ENCODE measurements around the gene UPK2. TPM values are rescaled to one million over a fixed set of nuclear protein-coding genes. Genes with fewer than 3 reads are reported as not detected.

Gene UPK2
- polyA plus RNA-seq, 1 of the 3 experiments (the other 2 are of a cell fraction) = 0.15 TPM

DNA sequence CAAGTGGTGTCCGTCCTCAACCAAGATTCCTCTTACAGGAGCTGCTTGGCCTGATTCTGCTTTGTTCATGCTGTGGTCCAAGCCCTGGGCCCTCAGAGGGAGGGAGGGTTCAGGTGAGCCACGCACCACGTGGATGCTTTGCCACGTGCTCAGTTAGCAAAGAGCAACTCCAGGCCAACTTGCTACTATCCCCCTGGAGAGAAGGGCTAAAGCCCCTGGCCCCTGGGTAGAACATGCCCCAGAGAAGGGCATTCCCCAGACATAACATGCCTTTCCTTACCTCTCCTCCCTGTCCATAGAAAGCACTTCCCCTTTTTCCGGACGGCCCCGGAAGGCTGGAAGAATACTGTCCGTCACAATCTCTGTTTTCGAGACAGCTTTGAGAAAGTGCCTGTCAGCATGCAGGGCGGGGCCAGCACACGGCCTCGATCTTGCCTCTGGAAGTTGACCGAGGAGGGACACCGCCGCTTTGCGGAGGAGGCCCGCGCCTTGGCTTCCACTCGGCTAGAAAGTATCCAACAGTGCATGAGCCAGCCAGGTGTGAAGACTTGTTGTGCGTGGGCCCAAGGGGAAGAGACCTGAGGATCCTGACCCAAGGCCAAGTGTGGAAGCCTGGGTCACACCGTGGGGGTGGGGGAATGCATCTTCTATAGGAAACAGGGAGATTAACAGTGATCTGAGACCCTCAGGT is 24.2 kb downstream of the UPK2 start:
- TF ChIP-seq FOXM1 (IDR thresholded peaks at IDR 0.05; ENCODE audit: low read depth) = no peak
- TF ChIP-seq, protein P1, sequence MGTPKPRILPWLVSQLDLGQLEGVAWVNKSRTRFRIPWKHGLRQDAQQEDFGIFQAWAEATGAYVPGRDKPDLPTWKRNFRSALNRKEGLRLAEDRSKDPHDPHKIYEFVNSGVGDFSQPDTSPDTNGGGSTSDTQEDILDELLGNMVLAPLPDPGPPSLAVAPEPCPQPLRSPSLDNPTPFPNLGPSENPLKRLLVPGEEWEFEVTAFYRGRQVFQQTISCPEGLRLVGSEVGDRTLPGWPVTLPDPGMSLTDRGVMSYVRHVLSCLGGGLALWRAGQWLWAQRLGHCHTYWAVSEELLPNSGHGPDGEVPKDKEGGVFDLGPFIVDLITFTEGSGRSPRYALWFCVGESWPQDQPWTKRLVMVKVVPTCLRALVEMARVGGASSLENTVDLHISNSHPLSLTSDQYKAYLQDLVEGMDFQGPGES (IDR thresholded peaks at IDR 0.05; ENCODE audit: low read depth, low read length) = no peak
- TF ChIP-seq, protein P2, sequence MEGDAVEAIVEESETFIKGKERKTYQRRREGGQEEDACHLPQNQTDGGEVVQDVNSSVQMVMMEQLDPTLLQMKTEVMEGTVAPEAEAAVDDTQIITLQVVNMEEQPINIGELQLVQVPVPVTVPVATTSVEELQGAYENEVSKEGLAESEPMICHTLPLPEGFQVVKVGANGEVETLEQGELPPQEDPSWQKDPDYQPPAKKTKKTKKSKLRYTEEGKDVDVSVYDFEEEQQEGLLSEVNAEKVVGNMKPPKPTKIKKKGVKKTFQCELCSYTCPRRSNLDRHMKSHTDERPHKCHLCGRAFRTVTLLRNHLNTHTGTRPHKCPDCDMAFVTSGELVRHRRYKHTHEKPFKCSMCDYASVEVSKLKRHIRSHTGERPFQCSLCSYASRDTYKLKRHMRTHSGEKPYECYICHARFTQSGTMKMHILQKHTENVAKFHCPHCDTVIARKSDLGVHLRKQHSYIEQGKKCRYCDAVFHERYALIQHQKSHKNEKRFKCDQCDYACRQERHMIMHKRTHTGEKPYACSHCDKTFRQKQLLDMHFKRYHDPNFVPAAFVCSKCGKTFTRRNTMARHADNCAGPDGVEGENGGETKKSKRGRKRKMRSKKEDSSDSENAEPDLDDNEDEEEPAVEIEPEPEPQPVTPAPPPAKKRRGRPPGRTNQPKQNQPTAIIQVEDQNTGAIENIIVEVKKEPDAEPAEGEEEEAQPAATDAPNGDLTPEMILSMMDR (IDR thresholded peaks at IDR 0.05) = no peak
- TF ChIP-seq NRF1 (IDR thresholded peaks at IDR 0.05; ENCODE audit: low read depth, low read length) = no peak
- TF ChIP-seq GATA2 (CRISPR knock-in tag; IDR thresholded peaks at IDR 0.05) = no peak
- TF ChIP-seq TAF1 (IDR thresholded peaks at IDR 0.05; ENCODE audit: borderline replicate concordance, low read depth, low read length) = no peak
- no peak for TF ChIP-seq POLR2AphosphoS5 (IDR thresholded peaks at IDR 0.05; ENCODE audit: low read depth, low read length)
- TF ChIP-seq RXRA (IDR thresholded peaks at IDR 0.05; ENCODE audit: borderline replicate concordance, low read depth) = no peak
- TF ChIP-seq, protein P3, sequence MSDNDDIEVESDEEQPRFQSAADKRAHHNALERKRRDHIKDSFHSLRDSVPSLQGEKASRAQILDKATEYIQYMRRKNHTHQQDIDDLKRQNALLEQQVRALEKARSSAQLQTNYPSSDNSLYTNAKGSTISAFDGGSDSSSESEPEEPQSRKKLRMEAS (IDR thresholded peaks at IDR 0.05; ENCODE audit: low read depth) = no peak
- no peak for TF ChIP-seq CHD2 (IDR thresholded peaks at IDR 0.05; ENCODE audit: low read length, partially characterized antibody)
- TF ChIP-seq, protein P4, sequence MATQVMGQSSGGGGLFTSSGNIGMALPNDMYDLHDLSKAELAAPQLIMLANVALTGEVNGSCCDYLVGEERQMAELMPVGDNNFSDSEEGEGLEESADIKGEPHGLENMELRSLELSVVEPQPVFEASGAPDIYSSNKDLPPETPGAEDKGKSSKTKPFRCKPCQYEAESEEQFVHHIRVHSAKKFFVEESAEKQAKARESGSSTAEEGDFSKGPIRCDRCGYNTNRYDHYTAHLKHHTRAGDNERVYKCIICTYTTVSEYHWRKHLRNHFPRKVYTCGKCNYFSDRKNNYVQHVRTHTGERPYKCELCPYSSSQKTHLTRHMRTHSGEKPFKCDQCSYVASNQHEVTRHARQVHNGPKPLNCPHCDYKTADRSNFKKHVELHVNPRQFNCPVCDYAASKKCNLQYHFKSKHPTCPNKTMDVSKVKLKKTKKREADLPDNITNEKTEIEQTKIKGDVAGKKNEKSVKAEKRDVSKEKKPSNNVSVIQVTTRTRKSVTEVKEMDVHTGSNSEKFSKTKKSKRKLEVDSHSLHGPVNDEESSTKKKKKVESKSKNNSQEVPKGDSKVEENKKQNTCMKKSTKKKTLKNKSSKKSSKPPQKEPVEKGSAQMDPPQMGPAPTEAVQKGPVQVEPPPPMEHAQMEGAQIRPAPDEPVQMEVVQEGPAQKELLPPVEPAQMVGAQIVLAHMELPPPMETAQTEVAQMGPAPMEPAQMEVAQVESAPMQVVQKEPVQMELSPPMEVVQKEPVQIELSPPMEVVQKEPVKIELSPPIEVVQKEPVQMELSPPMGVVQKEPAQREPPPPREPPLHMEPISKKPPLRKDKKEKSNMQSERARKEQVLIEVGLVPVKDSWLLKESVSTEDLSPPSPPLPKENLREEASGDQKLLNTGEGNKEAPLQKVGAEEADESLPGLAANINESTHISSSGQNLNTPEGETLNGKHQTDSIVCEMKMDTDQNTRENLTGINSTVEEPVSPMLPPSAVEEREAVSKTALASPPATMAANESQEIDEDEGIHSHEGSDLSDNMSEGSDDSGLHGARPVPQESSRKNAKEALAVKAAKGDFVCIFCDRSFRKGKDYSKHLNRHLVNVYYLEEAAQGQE (IDR thresholded peaks at IDR 0.05; ENCODE audit: low read depth, low read length) = no peak
- TF ChIP-seq RFX5 (IDR thresholded peaks at IDR 0.05; ENCODE audit: low read length) = no peak
- TF ChIP-seq, protein P5, sequence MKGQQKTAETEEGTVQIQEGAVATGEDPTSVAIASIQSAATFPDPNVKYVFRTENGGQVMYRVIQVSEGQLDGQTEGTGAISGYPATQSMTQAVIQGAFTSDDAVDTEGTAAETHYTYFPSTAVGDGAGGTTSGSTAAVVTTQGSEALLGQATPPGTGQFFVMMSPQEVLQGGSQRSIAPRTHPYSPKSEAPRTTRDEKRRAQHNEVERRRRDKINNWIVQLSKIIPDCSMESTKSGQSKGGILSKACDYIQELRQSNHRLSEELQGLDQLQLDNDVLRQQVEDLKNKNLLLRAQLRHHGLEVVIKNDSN (IDR thresholded peaks at IDR 0.05; ENCODE audit: borderline replicate concordance, low read depth) = no peak
- TF ChIP-seq, protein P6, sequence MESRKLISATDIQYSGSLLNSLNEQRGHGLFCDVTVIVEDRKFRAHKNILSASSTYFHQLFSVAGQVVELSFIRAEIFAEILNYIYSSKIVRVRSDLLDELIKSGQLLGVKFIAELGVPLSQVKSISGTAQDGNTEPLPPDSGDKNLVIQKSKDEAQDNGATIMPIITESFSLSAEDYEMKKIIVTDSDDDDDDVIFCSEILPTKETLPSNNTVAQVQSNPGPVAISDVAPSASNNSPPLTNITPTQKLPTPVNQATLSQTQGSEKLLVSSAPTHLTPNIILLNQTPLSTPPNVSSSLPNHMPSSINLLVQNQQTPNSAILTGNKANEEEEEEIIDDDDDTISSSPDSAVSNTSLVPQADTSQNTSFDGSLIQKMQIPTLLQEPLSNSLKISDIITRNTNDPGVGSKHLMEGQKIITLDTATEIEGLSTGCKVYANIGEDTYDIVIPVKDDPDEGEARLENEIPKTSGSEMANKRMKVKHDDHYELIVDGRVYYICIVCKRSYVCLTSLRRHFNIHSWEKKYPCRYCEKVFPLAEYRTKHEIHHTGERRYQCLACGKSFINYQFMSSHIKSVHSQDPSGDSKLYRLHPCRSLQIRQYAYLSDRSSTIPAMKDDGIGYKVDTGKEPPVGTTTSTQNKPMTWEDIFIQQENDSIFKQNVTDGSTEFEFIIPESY (IDR thresholded peaks at IDR 0.05; ENCODE audit: borderline replicate concordance, low read depth) = no peak
- TF ChIP-seq ELF1 (IDR thresholded peaks at IDR 0.05) = no peak
- no peak for TF ChIP-seq FOXJ3 (CRISPR knock-in tag; IDR thresholded peaks at IDR 0.05)
- no peak for TF ChIP-seq JUND (IDR thresholded peaks at IDR 0.05)
- TF ChIP-seq, protein P7, sequence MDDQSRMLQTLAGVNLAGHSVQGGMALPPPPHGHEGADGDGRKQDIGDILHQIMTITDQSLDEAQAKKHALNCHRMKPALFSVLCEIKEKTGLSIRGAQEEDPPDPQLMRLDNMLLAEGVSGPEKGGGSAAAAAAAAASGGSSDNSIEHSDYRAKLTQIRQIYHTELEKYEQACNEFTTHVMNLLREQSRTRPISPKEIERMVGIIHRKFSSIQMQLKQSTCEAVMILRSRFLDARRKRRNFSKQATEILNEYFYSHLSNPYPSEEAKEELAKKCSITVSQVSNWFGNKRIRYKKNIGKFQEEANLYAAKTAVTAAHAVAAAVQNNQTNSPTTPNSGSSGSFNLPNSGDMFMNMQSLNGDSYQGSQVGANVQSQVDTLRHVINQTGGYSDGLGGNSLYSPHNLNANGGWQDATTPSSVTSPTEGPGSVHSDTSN (IDR thresholded peaks at IDR 0.05) = no peak
- DNase-seq = no peak
- Histone ChIP-seq H3K4me2 (no peak overlapping the region), H3K79me2 (ENCODE audit: insufficient read depth) (no peaks in the 10 kb centered on the region), H3K4me1 (ENCODE audit: control insufficient read depth in 1 of 2, insufficient read depth in 2 of 2, low read depth in 1 of 2, low read length in 1 of 2) (no peaks in the 10 kb centered on the region), H3F3A (replicated peaks; ENCODE audit: insufficient read depth) (no peaks in the 10 kb centered on the region), H3K9ac (no peak overlapping the region), H3K4me3 (ENCODE audit: low read depth in 2 of 2, low read length in 1 of 2) (no peak overlapping the region), H4K20me1 (ENCODE audit: insufficient read depth) (no peaks in the 10 kb centered on the region), H3K36me3 (replicated peaks in 1 of 2; ENCODE audit: control insufficient read depth in 1 of 2, insufficient read depth in 2 of 2, low read length in 1 of 2) (no peaks in the 10 kb centered on the region), H3K27ac (ENCODE audit: low read depth in 2 of 2, low read length in 1 of 2) (no peak overlapping the region), H3K9me3 (no peaks in the 10 kb centered on the region), H3K27me3 (ENCODE audit: insufficient read depth) (no peaks in the 10 kb centered on the region; the same call in 1 of the 2 replicates), H3K9me2 (no peaks in the 10 kb centered on the region), H2AFZ (ENCODE audit: low read depth) (no peak overlapping the region)
- WGBS (ENCODE audit: low lambda C conversion rate) = 68% methylated on average over 11 of the region's 21 CpGs
- ChIA-PET CTCF (interaction anchor here (0.9 to 1.2 kb wide), 2 partner anchors 50 to 110 kb away, joined by 3 to 4 read pairs; no protein-coding TSS in a partner anchor), POLR2A (no interaction called here)
